K562 (cell line): ENCODE measurements around the gene MVD. TPM values are rescaled to one million over a fixed set of nuclear protein-coding genes. Genes with fewer than 3 reads are reported as not detected.

Source experiments
- ARNT ChIP-seq, 2 experiments: fragments of 450-650 bp; IDR thresholded peaks; 2 replicates each; pipeline ENCODE4 v1.6.1; 2016; ENCODE audit warnings: mild to moderate bottlenecking in 1 of 2
- CBFA2T2 ChIP-seq: fragments of 450-650 bp; conservative IDR thresholded peaks from 2 replicates; pipeline ENCODE4 v1.6.1; 2017; ENCODE audit warnings: mild to moderate bottlenecking
- CBFB ChIP-seq: sonication (generic); formaldehyde crosslinking; IDR thresholded peaks from 2 replicates; pipeline ENCODE4 v1.4.0; 2020; ENCODE audit warnings: mild to moderate bottlenecking, missing genetic modification reagents
- EP400 ChIP-seq: fragments of 450-650 bp; IDR thresholded peaks from 2 replicates; pipeline ENCODE4 v1.6.1; 2017; ENCODE audit warnings: antibody characterized with exemption, mild to moderate bottlenecking, moderate library complexity
- EZH2 ChIP-seq: IDR thresholded peaks from 2 replicates; pipeline ENCODE4 v1.6.1; 2012; ENCODE audit warnings: low read depth, mild to moderate bottlenecking, inconsistent platforms, low read length, borderline replicate concordance
- FOSL1 ChIP-seq: fragments of 200-800 bp; sonication (Bioruptor generic); conservative IDR thresholded peaks from 2 replicates; pipeline ENCODE4 v1.6.1; 2016; ENCODE audit warnings: missing genetic modification characterization, missing compliant biosample characterization
- MBD2 ChIP-seq: sonication (generic); IDR thresholded peaks from 2 replicates; pipeline ENCODE4 v1.6.1; 2016; ENCODE audit warnings: low read depth, borderline replicate concordance
- MITF ChIP-seq: IDR thresholded peaks from 2 replicates; pipeline ENCODE4 v1.6.1; 2014; ENCODE audit warnings: antibody characterized with exemption
- MNT ChIP-seq, 2 experiments: fragments of 450-650 bp; conservative IDR thresholded peaks; 2 replicates each; pipeline ENCODE4 v1.6.1; 2017; ENCODE audit warnings: mild to moderate bottlenecking in 2 of 2, moderate library complexity in 2 of 2
- MTA2 ChIP-seq: fragments of 450-650 bp; IDR thresholded peaks from 2 replicates; pipeline ENCODE4 v1.6.1; 2016; ENCODE audit warnings: low read depth
- NFE2 ChIP-seq: IDR thresholded peaks from 2 replicates; pipeline ENCODE4 v1.6.1; 2014; ENCODE audit warnings: antibody characterized with exemption, low read depth
- NUFIP1 ChIP-seq: fragments of 450-650 bp; IDR thresholded peaks from 2 replicates; pipeline ENCODE4 v1.6.1; 2018; ENCODE audit not compliant: partially characterized antibody
- PTBP1 ChIP-seq: fragments of 200-400 bp; formaldehyde crosslinking; IDR thresholded peaks from 2 replicates; pipeline ENCODE4 v1.6.1; 2017; ENCODE audit warnings: low read depth, low read length
- RFX5 ChIP-seq: IDR thresholded peaks from 2 replicates; pipeline ENCODE4 v1.6.1; 2011; ENCODE audit warnings: low read depth, mild to moderate bottlenecking, improper control_type of control experiment, low read length
- SMARCB1 ChIP-seq: IDR thresholded peaks from 2 replicates; pipeline ENCODE4 v1.6.1; 2011; ENCODE audit warnings: improper control_type of control experiment, low read depth; ENCODE audit not compliant: insufficient read length
- STAT5A ChIP-seq: IDR thresholded peaks from 2 replicates; pipeline ENCODE4 v1.6.1; 2012; ENCODE audit warnings: low read length, inconsistent platforms, borderline replicate concordance
- TRIM28 ChIP-seq: fragments of 450-650 bp; IDR thresholded peaks from 2 replicates; pipeline ENCODE4 v1.6.1; 2017
- ZBTB11 ChIP-seq, 3 experiments: fragments of 200-800 bp in 1 of 3; fragments of 250-450 bp in 1 of 3; fragments of 450-650 bp in 1 of 3; sonication (Bioruptor Pico) in 1 of 3; sonication (Bioruptor generic) in 1 of 3; formaldehyde crosslinking in 1 of 3; IDR thresholded peaks; 2 replicates each; pipeline versions ENCODE4 v1.6.1 to v1.8.0; 2016 to 2022; ENCODE audit warnings: mild to moderate bottlenecking in 2 of 3, missing genetic modification characterization in 2 of 3, missing compliant biosample characterization in 1 of 3, moderate library complexity in 1 of 3
- ZBTB17 ChIP-seq: fragments of 450-650 bp; formaldehyde crosslinking; IDR thresholded peaks from 2 replicates; pipeline ENCODE4 v1.4.0; 2020; ENCODE audit warnings: mild to moderate bottlenecking
- ZNF398 ChIP-seq: fragments of 250-450 bp; sonication (Bioruptor Pico); IDR thresholded peaks from 2 replicates; pipeline ENCODE4 v1.8.0; 2021; ENCODE audit warnings: moderate library complexity, mild to moderate bottlenecking, inconsistent platforms
- polyA plus RNA-seq, 8 experiments: library from polyadenylated mRNA; depleted of rRNA in 4 of 8; stranded (reverse) in 5 of 8; unstranded in 3 of 8; fragments of >200 nt; fragmentation: Nextera tagmentation in 2 of 8; fragmentation: Illumina TruSeq in 1 of 8; extraction: Ambion mirVana in 2 of 8; extraction: Trizol in 1 of 8; gene quantifications; 2 replicates each; pipeline versions ENCODE4 v1.2.1 to v1.2.3, GENCODE V29; 2011 to 2014; ENCODE audit warnings: inconsistent platforms in 1 of 8, missing spikeins in 1 of 8
- total RNA-seq, 7 experiments: library from RNA; depleted of rRNA in 6 of 7; stranded (reverse); fragments of >200 nt in 6 of 7; fragmentation: Illumina TruSeq in 2 of 7; extraction: Trizol in 2 of 7; gene quantifications; 2 replicates each; pipeline versions ENCODE4 v1.2.1 to v1.2.3, GENCODE V29; 2011 to 2021; ENCODE audit warnings: low replicate concordance in 1 of 7

MVD gene
- total and polyA plus RNA-seq, 9 of the 15 experiments (the other 6 are each of a cell fraction or from before 2014, with no cell fraction given) = 12.2 to 141 (median 45.3) TPM

- TF ChIP-seq MITF = 0 out of 2 replicates have a peak, but pooled peaks have one; percentile 14
- TF ChIP-seq MNT (conservative IDR thresholded peaks at IDR 0.05) = peak in 1 of 2 experiments; percentile 77; a peak in 3 of 4 replicates
- peak; percentile 33 to 90; a peak in 2 of 4 replicates for TF ChIP-seq ARNT (IDR thresholded peaks at IDR 0.05)
- peak; percentile 88 for TF ChIP-seq SMARCB1
- 0 out of 2 replicates have a peak, but pooled peaks have one; percentile 3 for TF ChIP-seq PTBP1
- TF ChIP-seq NFE2 = peak; percentile 73
- TF ChIP-seq CBFA2T2 = peak; percentile 95
- 0 out of 2 replicates have a peak, but pooled peaks have one; percentile 9 for TF ChIP-seq ZBTB17 (CRISPR knock-in tag)
- TF ChIP-seq ZNF398 = no peak
- peak; percentile 67 for TF ChIP-seq FOSL1 (tag)
- 0 out of 6 replicates have a peak, but pooled peaks of 1 of the 3 experiments have one; percentile 37 for TF ChIP-seq ZBTB11 (CRISPR knock-in tag; IDR thresholded peaks at IDR 0.05)
- peak; percentile 85 for TF ChIP-seq MBD2
- peak; percentile 45 for TF ChIP-seq NUFIP1
- TF ChIP-seq EZH2 = no peak
- TF ChIP-seq RFX5 = no peak
- TF ChIP-seq EP400 = peak; percentile 75; the same call in 1 of the 2 replicates
- peak; percentile 86 for TF ChIP-seq MTA2
- TF ChIP-seq TRIM28 = no peak
- peak; percentile 85 for TF ChIP-seq STAT5A
- TF ChIP-seq CBFB (CRISPR knock-in tag) = no peak
Observed at GRCh38 chr16:88688013-88688778, 25.3 kb upstream of the MVD start (continued).
